ENCODE results near the gene CDKN1C. TPM values are rescaled to one million over a fixed set of nuclear protein-coding genes. Genes with fewer than 3 reads are reported as not detected.

Gene CDKN1C
- polyA plus RNA-seq, 3 donors = 121 to 168 (median 144) TPM

GRCh38 chr11:2835751-2836150 is 49.8 kb downstream of the CDKN1C start:
- no peak for DNase-seq

GRCh38 chr11:2835296-2835695 is 50.3 kb downstream of the CDKN1C start:
- no peak for DNase-seq

GRCh38 chr11:2834503-2835273 is 50.9 kb downstream of the CDKN1C start:
- DNase-seq = no peak

- DNase-seq = no peak
Measured at GRCh38 chr11:2833716-2834502, 51.7 kb downstream of the CDKN1C start.

Other genes starting within 250 kb of the CDKN1C start
- 1 to 10 TPM in 2 of 3 donors, under 1 TPM in 1; 0.84 to 2.4 (median 2.3) TPM for gene KCNQ1OT1, start 185.8 kb downstream of the CDKN1C start, polyA plus RNA-seq (ENCODE audit: insufficient read length in 3 of 3)
- 1 to 10 TPM; 1.0 to 1.7 (median 1.1) TPM for gene PHLDA2, start 43.6 kb upstream of the CDKN1C start, polyA plus RNA-seq (ENCODE audit: insufficient read length in 3 of 3)
- 100 to 1,000 TPM; 175 to 224 (median 186) TPM for gene NAP1L4, start 106.6 kb upstream of the CDKN1C start, polyA plus RNA-seq (ENCODE audit: insufficient read length in 3 of 3)
- 10 to 100 TPM; 25.6 to 28.1 (median 26.5) TPM for gene CARS1, start 171.6 kb upstream of the CDKN1C start, polyA plus RNA-seq (ENCODE audit: insufficient read length in 3 of 3)

Measured in renal pelvis (tissue), 4 donors.